Ascending aorta (tissue), 2 donors: ENCODE measurements around the gene ADAM19. TPM values are rescaled to one million over a fixed set of nuclear protein-coding genes. Genes with fewer than 3 reads are reported as not detected.

Experiments
- DNase-seq, 2 donors: peaks; one replicate each; pipeline ENCODE4 v3.0.0-alpha.2; 2019; ENCODE audit warnings: low spot score in 2 of 2
- H3K27ac ChIP-seq, 2 donors: fragments of 200-600 bp; sonication (generic); one replicate each; pipeline ENCODE4 v1.5.1; 2016 to 2017; ENCODE audit warnings: mild to moderate bottlenecking in 1 of 2
- H3K27me3 ChIP-seq: fragments of 200-600 bp; sonication (generic); one replicate; pipeline ENCODE4 v1.5.1; 2017
- H3K36me3 ChIP-seq, 2 donors: fragments of 200-600 bp; sonication (generic); one replicate each; pipeline ENCODE4 v1.5.1; 2016
- H3K4me1 ChIP-seq, 2 donors: fragments of 200-600 bp; sonication (generic); one replicate each; pipeline ENCODE4 v1.5.1; 2016 to 2017; ENCODE audit warnings: mild to moderate bottlenecking in 1 of 2
- H3K4me3 ChIP-seq, 2 donors: fragments of 200-600 bp; sonication (generic); one replicate each; pipeline ENCODE4 v1.5.1; 2016 to 2017; ENCODE audit warnings: mild to moderate bottlenecking in 1 of 2
- H3K9me3 ChIP-seq, 2 donors: fragments of 200-600 bp; sonication (generic); one replicate each; pipeline ENCODE4 v1.5.1; 2016
- intact Hi-C: fragments of 100-400 bp; cut with DNase I; formaldehyde crosslinking; loops from one replicate; pipeline ENCODE4 v1.15.1; 2023
- total RNA-seq: library from RNA; depleted of rRNA; stranded (reverse); fragments of >200 nt; gene quantifications from one replicate; pipeline ENCODE4 v1.1.0, GENCODE V29; 2016
- TF ChIP-seq, protein P1 (sequence below), 3 experiments: fragments of 200-600 bp in 2 of 3; fragments of 450-650 bp in 1 of 3; sonication (generic) in 2 of 3; IDR thresholded peaks; one replicate each; pipeline ENCODE4 v1.5.1; 2016 to 2019; ENCODE audit warnings: antibody characterized with exemption in 3 of 3, mild to moderate bottlenecking in 1 of 3, moderate library complexity in 1 of 3

ADAM19 gene
- total RNA-seq, 1 donor from 2014 or later = 11.7 TPM

DNA sequence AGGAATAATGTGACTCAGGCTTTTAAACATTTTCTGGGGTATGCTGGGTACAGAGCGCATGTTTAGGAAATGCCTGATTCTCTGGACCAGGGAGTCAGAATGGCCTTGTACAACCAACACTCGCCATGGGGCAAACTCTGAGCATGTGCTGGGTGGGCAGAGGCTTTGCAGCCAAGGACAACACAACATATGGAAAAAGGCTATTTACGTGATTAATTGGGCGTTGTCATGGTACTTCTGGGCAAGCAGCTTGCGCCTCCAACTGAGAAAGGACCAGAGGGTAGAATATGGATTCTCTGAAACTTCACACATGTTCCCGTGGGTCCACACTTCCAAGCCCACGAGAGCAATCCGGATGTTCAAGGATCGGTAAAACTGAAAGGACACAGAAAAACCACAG lies 66.5 kb downstream of the ADAM19 start:
- Histone ChIP-seq H3K27ac (no peak overlapping the region), H3K27me3 (no peaks in the 10 kb centered on the region), H3K36me3 (peaks cover 18 to 28% of the 10 kb centered on the region in 2 donors), H3K9me3 (no peaks in the 10 kb centered on the region), H3K4me1 (peaks cover 7 to 23% of the 10 kb centered on the region in 2 donors), H3K4me3 (no peak overlapping the region)
- TF ChIP-seq, protein P1, sequence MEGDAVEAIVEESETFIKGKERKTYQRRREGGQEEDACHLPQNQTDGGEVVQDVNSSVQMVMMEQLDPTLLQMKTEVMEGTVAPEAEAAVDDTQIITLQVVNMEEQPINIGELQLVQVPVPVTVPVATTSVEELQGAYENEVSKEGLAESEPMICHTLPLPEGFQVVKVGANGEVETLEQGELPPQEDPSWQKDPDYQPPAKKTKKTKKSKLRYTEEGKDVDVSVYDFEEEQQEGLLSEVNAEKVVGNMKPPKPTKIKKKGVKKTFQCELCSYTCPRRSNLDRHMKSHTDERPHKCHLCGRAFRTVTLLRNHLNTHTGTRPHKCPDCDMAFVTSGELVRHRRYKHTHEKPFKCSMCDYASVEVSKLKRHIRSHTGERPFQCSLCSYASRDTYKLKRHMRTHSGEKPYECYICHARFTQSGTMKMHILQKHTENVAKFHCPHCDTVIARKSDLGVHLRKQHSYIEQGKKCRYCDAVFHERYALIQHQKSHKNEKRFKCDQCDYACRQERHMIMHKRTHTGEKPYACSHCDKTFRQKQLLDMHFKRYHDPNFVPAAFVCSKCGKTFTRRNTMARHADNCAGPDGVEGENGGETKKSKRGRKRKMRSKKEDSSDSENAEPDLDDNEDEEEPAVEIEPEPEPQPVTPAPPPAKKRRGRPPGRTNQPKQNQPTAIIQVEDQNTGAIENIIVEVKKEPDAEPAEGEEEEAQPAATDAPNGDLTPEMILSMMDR (IDR thresholded peaks at IDR 0.05) = no peak
- intact Hi-C loops = no loop called here
- DNase-seq = no peak

DNA sequence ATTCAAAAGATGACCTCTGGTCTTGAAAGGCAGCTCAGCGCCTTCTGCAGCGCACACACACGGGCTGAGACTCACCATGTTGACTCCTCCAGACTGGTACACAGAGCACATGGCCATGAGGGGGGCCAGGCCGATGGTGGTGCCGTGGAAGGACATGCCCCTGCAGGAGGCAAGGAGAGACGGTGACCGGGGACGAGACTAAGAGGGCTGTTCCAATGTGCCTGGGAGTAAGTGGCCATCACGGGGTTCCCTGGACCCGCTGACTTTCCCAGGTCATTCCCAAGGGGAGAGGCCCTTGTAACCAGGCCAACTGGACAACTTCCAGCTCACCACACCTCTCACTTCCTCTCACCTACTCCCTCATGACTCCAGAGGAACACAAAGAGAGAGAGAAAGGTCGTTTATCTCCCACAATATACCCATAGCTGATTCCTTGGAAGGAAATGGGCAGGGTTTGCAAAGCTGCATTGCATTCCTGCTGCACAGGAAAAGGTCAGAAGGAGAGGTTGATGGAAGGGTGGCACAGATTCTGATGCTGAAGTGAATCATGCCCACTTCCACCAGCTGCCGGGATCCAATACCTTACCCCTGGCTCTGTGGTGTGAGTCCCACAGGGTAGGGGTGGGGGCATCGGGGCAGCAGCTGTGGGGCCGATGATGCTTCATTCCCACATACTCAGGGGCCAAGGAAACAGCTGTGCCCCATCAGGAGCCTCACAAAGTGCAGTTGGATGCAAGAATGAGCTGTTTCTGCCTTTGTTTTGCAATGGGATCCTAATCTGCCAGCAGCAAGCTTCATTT lies 68.4 kb downstream of the ADAM19 start:
- TF ChIP-seq, protein P1 (IDR thresholded peaks at IDR 0.05) = no peak
- DNase-seq = no peak
- Histone ChIP-seq H3K27me3 (no peaks in the 10 kb centered on the region), H3K4me3 (no peak overlapping the region), H3K36me3 (peaks cover 24 to 28% of the 10 kb centered on the region in 2 donors), H3K27ac (no peak overlapping the region), H3K9me3 (no peaks in the 10 kb centered on the region), H3K4me1 (peaks cover 7 to 13% of the 10 kb centered on the region in 2 donors)
- intact Hi-C loops = no loop called here

DNA sequence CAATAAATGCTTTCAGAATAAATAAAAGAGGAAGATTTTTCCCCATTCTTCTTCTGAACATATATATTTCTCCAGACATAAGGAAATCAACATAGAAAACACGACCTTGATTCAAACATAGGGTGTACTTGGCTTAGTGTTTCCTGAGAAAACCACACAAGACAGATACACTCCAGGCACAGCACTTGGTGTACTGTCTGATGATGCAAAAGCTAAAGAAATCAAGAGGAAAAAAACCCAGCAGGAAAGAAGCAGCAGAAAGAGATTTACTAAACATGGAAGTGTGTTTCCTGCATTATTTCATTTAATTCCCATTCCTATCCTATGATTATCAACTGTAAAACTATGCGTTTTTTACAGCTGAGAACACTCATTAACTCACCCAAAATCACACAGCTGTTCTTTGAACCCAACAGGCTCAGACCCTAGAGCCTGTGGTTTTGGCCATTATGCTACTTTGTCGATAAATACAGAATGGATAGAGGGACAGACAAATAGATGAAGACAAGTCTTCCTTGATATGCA lies 69.4 kb downstream of the ADAM19 start:
- Histone ChIP-seq H3K27me3 (no peaks in the 10 kb centered on the region), H3K4me1 (peaks cover 5 to 6% of the 10 kb centered on the region in 2 donors), H3K36me3 (peaks cover 33 to 36% of the 10 kb centered on the region in 2 donors), H3K9me3 (no peaks in the 10 kb centered on the region), H3K4me3 (no peak overlapping the region), H3K27ac (no peak overlapping the region)
- DNase-seq = no peak
- TF ChIP-seq, protein P1 (IDR thresholded peaks at IDR 0.05) = no peak
- intact Hi-C loops = no loop called here

DNA sequence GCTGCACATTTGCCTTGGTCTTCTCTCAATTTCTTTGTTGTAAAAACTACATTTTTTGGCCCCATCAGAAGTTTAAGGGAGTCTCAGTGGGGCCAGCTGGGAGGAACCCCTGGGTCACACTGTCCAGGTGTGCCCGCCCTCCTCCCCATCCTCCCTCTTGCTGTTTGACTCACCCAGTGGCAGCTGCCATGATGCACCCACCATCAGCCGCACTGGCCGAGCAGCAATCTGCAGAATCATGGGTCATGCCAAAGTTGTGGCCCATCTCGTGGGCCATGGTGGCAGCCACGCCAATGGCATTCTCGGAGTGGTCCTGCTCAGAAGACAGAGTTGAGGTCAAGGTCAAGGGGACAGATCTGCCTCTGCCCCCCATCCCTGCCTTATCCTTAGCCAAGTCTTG lies 70.1 kb downstream of the ADAM19 start:
- DNase-seq = no peak
- peaks cover 33 to 36% of the 10 kb centered on the region in 2 donors for H3K36me3 ChIP-seq
- no peaks in the 10 kb centered on the region for H3K9me3 ChIP-seq
- TF ChIP-seq, protein P1 (IDR thresholded peaks at IDR 0.05) = no peak
- no peaks in the 10 kb centered on the region for H3K4me1 ChIP-seq
- no peak overlapping the region for H3K27ac ChIP-seq
- H3K27me3 ChIP-seq = no peaks in the 10 kb centered on the region
- H3K4me3 ChIP-seq = no peak overlapping the region
- intact Hi-C loops = no loop called here

DNA sequence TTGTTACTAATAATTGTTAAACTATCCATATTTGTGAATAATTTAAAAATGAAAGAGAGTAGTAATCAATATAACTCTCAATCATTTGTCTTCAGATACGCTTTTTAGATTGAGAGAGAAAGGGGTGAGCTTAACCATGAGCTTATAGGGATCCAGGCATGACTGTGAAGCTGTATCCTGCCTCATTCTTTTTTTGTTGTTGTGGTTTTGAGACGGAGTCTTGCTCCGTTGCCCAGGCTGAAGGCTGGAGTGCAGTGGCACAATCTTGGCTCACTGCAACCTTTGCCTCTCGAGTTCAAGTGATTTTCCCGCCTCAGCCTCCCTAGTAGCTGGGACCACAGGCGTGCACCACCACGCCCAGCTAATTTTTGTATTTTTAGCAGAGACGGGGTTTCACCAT lies 71.5 kb downstream of the ADAM19 start:
- DNase-seq = no peak
- intact Hi-C loops = no loop called here
- Histone ChIP-seq H3K27me3 (no peaks in the 10 kb centered on the region), H3K4me3 (no peak overlapping the region), H3K4me1 (no peaks in the 10 kb centered on the region), H3K9me3 (no peaks in the 10 kb centered on the region), H3K27ac (no peak overlapping the region), H3K36me3 (peaks cover 32 to 36% of the 10 kb centered on the region in 2 donors)
- TF ChIP-seq, protein P1 (IDR thresholded peaks at IDR 0.05) = no peak
